ENCODE measurements around the gene BOD1.

GRCh38 chr5:173625261-173625660 is 8.8 kb upstream of the BOD1 start:
- TF ChIP-seq EP300 (IDR thresholded peaks at IDR 0.05; ENCODE audit: borderline replicate concordance): no peak
- no peak for TF ChIP-seq CEBPB (IDR thresholded peaks at IDR 0.05)
- no peak for TF ChIP-seq REST (IDR thresholded peaks at IDR 0.05; ENCODE audit: low read depth)
